Measurements from ENCODE around the gene FAM149B1.

Gene FAM149B1

GRCh38 chr10:73293461-73293860 lies 125.5 kb downstream of the FAM149B1 start:
- no peak for DNase-seq
